Activated effector memory CD4-positive, alpha-beta T cell treated with Interleukin-2 at 50 U/mL for 16 hours (primary cell): ENCODE data around the gene C2orf72.
"Not testable (repeated sequence)": the region's sequence is repeated elsewhere in the genome, so short reads cannot be mapped to it uniquely, and the experiment has no call there.

ENCODE experiments used
- DNase-seq: peaks from one replicate; pipeline ENCODE4 v3.0.0-alpha.2; 2020

Gene C2orf72

DNA sequence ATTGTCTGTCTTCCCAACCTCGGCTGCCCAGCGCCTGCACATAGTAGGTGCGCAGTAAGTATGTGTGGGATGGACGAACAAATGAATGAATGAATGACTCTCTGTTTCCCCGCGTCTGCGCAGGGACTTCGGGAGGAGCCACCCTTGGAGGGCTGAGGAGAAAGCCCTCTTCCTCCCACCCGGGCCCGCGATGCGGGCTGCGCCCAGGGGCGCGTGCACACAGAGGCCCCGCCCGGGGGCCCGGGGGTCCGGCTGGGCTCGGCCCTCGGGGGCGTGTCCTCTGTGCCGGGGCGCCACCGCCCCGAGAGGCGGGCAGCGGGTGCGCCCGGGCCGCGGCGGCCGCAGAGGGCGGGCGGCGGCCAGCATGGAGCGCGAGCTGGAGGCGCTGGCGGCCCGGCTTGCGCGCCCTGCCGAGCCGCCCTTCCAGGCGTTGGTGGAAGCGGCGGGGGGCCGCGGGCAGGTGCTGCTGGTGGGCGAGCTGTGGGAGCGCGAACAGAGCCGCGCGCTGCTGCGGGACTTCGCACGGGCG lies at the start of gene C2orf72:
Gene C2orf72 (plus strand): TSS at position 322 of the 529 bp plus-strand sequence. CDS start 43 bp downstream, at position 365.
- no peak for DNase-seq

DNA sequence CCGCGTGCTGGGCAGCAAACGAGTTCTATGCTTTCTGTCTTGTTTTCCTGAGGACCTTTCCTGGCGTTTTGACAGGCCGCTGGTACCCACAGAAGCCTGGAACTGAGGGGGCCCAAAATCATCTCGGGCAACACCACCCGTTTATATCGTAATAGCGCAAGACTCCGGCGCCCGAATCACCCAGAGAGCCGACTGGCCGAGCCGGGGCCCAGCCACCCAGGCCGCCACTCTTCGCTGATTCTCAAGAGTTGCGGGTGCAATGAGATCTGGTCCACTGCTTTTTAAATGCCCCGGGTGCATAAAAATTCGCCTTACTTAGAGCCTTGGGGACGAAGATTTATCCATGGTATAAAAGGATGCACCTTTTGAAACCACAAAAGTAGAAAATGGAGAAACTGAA lies 47.6 kb upstream of the C2orf72 start:
- DNase-seq: no peak

- no peak for DNase-seq
Measured at GRCh38 chr2:230990131-230990898, 47.0 kb upstream of the C2orf72 start.

DNA sequence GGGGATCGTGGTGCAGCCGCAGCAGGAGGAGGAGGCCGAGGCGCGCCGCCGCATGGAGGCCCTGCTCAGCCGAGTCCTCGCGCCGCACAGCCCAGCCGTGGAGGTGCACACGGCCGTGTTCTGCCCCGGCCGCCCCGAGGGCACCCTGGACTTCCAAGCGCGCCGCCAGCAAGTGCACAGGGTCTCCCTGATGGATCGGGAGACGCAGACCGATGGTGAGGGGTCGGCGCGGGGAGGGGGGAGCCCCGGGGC lies 46.5 kb upstream of the C2orf72 start:
- no peak for DNase-seq

GRCh38 chr2:230991598-230991997 lies 45.7 kb upstream of the C2orf72 start:
- no peak for DNase-seq

- DNase-seq: no peak
Measured at GRCh38 chr2:230995821-230996220, 41.5 kb upstream of the C2orf72 start, which contains the start of gene SPATA3. Gene SPATA3, plus strand, starts transcription at chr2:230996121. Its CDS starts 113 bp downstream, at chr2:230996234.

DNA sequence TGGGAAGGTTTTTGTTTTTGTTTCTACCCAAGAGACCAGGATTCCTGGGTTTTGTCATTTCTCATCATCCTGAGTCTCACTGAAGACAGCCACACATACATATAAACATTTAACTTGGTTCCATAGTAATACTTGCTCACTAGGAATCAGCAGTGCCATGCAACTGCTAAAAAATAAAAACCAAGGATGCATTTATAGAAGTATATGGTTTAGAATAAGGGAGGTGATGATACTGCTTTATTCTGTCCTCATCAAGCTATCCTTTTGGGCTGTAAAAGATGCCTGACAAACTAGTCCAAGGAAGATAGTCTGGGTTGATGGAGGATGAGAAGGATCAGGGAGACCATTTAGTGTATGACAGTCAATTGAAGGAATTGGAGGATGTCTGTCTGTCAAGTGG lies 40.7 kb upstream of the C2orf72 start:
- DNase-seq: no peak

DNA sequence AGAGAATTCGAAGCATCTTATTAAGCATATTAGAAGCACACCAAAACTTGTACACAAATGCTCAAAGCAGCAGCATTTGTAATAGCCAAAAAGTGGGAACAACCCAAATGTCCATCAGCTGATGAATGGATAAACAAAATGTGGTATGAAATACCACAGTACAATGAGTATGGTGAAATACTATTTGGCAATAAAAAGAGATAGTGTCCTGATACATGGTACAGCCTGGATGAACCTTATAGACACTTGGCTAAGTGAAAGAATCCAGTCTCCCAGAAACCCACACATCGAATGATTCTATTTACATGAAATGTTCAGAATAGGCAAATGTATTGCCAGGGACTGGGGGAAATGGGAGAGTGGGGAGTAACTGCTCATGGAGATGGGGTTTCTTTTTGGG lies 38.4 kb upstream of the C2orf72 start:
- no peak for DNase-seq

DNA sequence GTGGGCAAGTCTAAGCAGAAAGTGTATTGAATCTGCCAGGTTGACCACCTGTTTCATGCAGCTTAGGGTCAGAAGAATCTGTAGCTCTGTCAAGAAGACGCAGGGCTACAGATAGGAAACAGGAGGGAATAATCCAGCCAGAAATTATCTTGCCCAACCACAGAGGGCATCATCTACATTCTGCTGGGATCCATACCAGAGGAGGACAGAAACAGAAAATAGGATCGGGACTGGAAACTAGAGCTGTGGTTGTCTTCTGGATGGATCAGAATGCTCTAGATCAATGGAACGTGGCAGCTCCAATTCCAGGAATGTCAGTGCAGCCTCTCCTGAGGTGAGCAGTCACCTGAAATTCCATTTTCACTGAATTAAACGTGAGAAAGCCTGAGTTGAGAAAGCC lies 37.8 kb upstream of the C2orf72 start:
- DNase-seq: no peak

DNA sequence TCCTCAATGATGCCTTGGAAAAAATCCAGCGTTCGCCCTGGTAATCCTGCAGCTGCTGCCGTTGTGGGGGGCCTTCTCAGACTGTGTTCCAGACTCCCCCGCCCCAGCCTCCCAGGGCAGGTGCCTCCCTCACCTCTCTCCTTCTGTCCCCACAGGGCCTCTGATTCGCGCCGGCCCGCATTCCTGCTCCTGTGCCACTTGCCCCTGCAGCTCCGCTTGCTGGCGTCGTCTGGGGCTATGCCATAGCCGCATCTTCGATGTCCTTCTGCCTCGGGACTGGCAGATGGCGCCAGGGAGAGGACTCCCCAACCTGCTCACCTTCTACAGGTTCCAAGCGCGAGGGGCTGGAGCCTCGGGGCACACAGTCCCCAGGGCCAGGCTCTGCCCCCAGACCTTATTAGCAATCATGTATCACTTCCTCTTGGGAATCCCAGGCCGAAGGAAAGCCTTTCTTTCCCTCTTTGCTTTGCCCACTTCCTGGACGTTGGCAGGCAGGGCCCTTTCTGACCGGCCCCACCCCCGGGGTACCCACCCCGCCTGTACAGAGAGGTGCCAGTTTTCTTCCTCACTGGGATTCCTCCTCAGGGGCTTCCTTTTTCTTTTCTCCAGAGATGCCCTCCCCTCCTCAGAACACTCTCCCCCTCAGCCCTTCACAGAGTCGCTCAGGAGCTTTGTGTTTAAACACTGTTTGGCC lies 37.0 kb upstream of the C2orf72 start:
- no peak for DNase-seq

GRCh38 chr2:231001036-231001435 lies 36.3 kb upstream of the C2orf72 start:
- no peak for DNase-seq

DNA sequence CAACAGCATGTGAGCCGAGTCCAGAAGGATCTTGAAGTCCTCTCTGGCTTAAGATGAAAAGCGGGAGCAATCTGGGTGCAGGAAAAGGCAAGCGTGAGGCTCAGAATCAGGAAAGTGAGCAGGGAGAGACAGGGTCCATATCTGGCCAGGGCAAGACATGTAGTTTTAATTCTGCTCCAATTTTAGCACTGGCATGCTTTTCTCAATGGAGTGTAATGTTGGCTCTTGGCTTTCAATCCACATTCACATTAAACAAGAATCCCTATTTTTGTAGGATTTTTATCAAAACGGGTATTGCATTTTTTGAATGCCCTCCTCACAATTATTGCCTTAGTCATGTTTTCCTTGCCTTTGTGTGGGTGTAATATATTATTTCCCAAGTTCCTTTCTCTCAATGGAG lies 35.4 kb upstream of the C2orf72 start:
- DNase-seq: no peak

GRCh38 chr2:231002641-231003040 lies 34.7 kb upstream of the C2orf72 start:
- DNase-seq: no peak

- no peak for DNase-seq
Measured at GRCh38 chr2:231003186-231003585, 34.1 kb upstream of the C2orf72 start.

GRCh38 chr2:231004930-231005329 lies 32.4 kb upstream of the C2orf72 start:
- DNase-seq: not testable (repeated sequence)

- no peak for DNase-seq
Measured at GRCh38 chr2:231007286-231008098, 29.8 kb upstream of the C2orf72 start.

DNA sequence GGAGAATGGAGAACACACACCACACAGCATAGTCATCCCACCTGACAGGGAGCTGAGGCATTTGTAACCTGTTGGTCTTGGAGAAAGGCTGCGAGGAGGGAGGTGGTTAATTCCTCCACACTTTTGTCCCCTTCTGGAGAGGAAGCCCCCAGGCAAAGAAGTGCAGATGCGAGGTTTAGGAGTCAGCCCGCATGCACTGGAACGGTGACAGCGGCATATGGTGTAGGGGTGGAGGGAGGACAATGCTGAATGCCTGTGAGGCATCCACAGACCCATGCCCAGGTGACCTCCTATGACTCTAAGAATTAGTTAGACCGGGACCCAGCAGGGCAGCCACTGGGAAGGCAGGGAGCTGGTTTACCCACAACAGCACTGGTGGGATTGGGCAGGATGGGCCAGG lies 29.2 kb upstream of the C2orf72 start:
- no peak for DNase-seq

DNA sequence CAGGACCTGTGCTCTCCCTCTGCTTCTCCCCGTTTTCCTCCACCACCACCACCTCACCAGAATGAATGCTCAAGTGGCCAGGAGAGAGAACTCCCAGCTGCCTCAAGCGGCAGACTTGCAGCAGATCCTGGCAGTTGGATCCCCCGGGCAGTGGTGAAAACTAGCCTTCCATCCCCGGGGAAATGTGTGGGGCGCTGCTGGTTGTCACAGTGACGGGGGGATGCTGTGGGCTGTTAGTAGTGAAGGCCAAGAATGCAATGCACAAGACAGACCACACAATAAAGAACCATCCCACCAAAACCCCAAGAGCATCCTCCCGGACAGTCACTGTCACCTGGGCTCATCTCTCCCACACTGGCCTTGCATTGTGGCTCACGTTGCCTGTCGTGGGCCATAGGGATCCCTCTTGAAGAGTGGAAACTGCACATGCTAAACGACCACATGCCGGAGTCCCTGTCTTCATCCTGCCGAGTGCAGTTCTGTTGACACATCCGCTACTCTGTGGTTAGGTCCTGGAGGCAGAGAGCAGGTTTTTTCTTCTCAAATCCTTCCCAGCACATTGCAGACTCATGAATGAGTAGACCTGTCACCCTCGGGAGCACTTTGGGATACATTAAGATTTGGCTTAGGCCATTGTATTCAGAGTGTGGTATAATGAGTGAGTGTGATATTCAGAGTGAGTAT lies 27.9 kb upstream of the C2orf72 start:
- no peak for DNase-seq

DNA sequence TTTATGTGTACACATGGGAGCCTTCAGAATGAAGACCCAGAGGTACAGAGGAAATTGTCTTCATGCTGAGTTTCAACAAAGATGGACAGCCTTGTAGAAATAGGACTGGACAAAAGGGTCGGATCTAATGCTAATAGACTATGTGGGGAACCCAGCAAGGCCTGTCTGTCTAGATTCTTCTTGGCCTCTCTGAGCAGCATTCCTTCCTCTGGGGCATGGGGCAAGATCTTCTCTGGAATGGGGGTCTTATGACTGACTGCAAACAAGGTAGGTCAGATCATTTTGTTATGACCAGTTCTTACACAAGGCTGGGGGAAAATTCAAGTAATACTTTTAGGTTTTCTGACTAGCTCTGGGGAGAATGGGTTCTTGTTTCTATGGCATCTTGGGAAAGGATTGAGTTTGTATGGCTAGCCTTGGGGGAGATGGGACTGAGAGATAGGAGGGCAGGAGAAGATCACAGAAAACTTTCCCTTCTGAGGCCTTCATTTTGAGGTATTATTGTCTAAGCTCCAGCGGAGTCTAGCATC lies 27.1 kb upstream of the C2orf72 start:
- no peak for DNase-seq

GRCh38 chr2:231011526-231011925 lies 25.8 kb upstream of the C2orf72 start:
- no peak for DNase-seq

DNA sequence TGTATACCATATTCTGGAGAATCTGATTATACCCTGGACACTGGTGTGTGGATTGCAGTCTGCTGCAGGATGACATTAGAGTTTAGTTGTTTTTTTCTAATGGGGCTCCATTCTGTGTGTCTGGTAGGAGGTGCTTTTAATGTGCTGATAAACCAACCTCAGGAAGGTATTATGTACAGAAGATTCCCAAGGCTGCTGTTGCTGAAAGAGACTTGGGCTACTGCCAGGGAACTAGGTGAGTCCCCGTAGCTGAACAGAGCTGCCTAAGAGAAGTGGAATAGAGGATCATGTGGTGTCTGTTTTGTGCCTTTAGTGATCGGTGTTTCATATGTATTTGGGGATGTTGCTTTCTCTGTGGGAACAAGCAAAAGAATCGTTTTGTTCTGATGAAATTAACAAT lies 24.9 kb upstream of the C2orf72 start:
- no peak for DNase-seq

- DNase-seq: no peak
Measured at GRCh38 chr2:231013820-231014219, 23.5 kb upstream of the C2orf72 start.

GRCh38 chr2:231015478-231015877 lies 21.8 kb upstream of the C2orf72 start:
- DNase-seq: no peak
